K562 (cell line): ENCODE data around the gene PDZK1IP1. TPM values are rescaled to one million over a fixed set of nuclear protein-coding genes. Genes with fewer than 3 reads are reported as not detected.

ENCODE experiments used
- CBX1 ChIP-seq: sonication (generic); IDR thresholded peaks from 2 replicates; pipeline ENCODE4 v1.6.1; 2016; ENCODE audit warnings: antibody characterized with exemption, low read depth, mild to moderate bottlenecking
- JUND ChIP-seq, 2 experiments: IDR thresholded peaks; 2 replicates in 1 of 2; 3 replicates in 1 of 2; pipeline ENCODE4 v1.6.1; 2011; ENCODE audit warnings: borderline replicate concordance in 2 of 2, low read depth in 2 of 2, low read length in 2 of 2, improper control_type of control experiment in 1 of 2, missing biosample characterization in 1 of 2, missing genetic modification characterization in 1 of 2, missing genetic modification reagents in 1 of 2
- POLR2AphosphoS5 ChIP-seq: IDR thresholded peaks from 2 replicates; pipeline ENCODE4 v1.6.1; 2011; ENCODE audit warnings: mild to moderate bottlenecking, low read depth, low read length, moderate library complexity; ENCODE audit not compliant: control insufficient read depth, insufficient read depth
- ZBTB11 ChIP-seq, 3 experiments: fragments of 200-800 bp in 1 of 3; fragments of 250-450 bp in 1 of 3; fragments of 450-650 bp in 1 of 3; sonication (Bioruptor Pico) in 1 of 3; sonication (Bioruptor generic) in 1 of 3; formaldehyde crosslinking in 1 of 3; IDR thresholded peaks; 2 replicates each; pipeline versions ENCODE4 v1.6.1 to v1.8.0; 2016 to 2022; ENCODE audit warnings: mild to moderate bottlenecking in 2 of 3, missing genetic modification characterization in 2 of 3, missing compliant biosample characterization in 1 of 3, moderate library complexity in 1 of 3
- ZKSCAN8 ChIP-seq: fragments of 200-800 bp; sonication (Bioruptor generic); IDR thresholded peaks from 2 replicates; pipeline ENCODE4 v1.6.1; 2016; ENCODE audit warnings: missing genetic modification characterization, missing compliant biosample characterization
- polyA plus RNA-seq, 8 experiments: library from polyadenylated mRNA; depleted of rRNA in 4 of 8; stranded (reverse) in 5 of 8; unstranded in 3 of 8; fragments of >200 nt; fragmentation: Nextera tagmentation in 2 of 8; fragmentation: Illumina TruSeq in 1 of 8; extraction: Ambion mirVana in 2 of 8; extraction: Trizol in 1 of 8; gene quantifications; 2 replicates each; pipeline versions ENCODE4 v1.2.1 to v1.2.3, GENCODE V29; 2011 to 2014; ENCODE audit warnings: inconsistent platforms in 1 of 8, missing spikeins in 1 of 8
- total RNA-seq, 7 experiments: library from RNA; depleted of rRNA in 6 of 7; stranded (reverse); fragments of >200 nt in 6 of 7; fragmentation: Illumina TruSeq in 2 of 7; extraction: Trizol in 2 of 7; gene quantifications; 2 replicates each; pipeline versions ENCODE4 v1.2.1 to v1.2.3, GENCODE V29; 2011 to 2021; ENCODE audit warnings: low replicate concordance in 1 of 7
- TF ChIP-seq, protein P1 (sequence below): fragments of 250-450 bp; sonication (Bioruptor Pico); IDR thresholded peaks from 2 replicates; pipeline ENCODE4 v1.4.0; 2020

PDZK1IP1 gene
- total and polyA plus RNA-seq, 9 of the 15 experiments (the other 6 are each of a cell fraction or from before 2014, with no cell fraction given): 0.17 to 0.68 (median 0.53) TPM; not detected in 2

- TF ChIP-seq, protein P1, sequence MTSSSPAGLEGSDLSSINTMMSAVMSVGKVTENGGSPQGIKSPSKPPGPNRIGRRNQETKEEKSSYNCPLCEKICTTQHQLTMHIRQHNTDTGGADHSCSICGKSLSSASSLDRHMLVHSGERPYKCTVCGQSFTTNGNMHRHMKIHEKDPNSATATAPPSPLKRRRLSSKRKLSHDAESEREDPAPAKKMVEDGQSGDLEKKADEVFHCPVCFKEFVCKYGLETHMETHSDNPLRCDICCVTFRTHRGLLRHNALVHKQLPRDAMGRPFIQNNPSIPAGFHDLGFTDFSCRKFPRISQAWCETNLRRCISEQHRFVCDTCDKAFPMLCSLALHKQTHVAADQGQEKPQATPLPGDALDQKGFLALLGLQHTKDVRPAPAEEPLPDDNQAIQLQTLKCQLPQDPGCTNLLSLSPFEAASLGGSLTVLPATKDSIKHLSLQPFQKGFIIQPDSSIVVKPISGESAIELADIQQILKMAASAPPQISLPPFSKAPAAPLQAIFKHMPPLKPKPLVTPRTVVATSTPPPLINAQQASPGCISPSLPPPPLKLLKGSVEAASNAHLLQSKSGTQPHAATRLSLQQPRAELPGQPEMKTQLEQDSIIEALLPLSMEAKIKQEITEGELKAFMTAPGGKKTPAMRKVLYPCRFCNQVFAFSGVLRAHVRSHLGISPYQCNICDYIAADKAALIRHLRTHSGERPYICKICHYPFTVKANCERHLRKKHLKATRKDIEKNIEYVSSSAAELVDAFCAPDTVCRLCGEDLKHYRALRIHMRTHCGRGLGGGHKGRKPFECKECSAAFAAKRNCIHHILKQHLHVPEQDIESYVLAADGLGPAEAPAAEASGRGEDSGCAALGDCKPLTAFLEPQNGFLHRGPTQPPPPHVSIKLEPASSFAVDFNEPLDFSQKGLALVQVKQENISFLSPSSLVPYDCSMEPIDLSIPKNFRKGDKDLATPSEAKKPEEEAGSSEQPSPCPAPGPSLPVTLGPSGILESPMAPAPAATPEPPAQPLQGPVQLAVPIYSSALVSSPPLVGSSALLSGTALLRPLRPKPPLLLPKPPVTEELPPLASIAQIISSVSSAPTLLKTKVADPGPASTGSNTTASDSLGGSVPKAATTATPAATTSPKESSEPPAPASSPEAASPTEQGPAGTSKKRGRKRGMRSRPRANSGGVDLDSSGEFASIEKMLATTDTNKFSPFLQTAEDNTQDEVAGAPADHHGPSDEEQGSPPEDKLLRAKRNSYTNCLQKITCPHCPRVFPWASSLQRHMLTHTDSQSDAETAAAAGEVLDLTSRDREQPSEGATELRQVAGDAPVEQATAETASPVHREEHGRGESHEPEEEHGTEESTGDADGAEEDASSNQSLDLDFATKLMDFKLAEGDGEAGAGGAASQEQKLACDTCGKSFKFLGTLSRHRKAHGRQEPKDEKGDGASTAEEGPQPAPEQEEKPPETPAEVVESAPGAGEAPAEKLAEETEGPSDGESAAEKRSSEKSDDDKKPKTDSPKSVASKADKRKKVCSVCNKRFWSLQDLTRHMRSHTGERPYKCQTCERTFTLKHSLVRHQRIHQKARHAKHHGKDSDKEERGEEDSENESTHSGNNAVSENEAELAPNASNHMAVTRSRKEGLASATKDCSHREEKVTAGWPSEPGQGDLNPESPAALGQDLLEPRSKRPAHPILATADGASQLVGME: no peak
- peak; percentile 96 for TF ChIP-seq POLR2AphosphoS5
- peak; percentile 92 for TF ChIP-seq JUND (IDR thresholded peaks at IDR 0.05; ENCODE audit: borderline replicate concordance, low read depth, low read length)
- peak; percentile 55; the same call in 1 of the 3 replicates for TF ChIP-seq JUND (tag; IDR thresholded peaks at IDR 0.05; ENCODE audit: borderline replicate concordance, low read depth, low read length)
- TF ChIP-seq ZBTB11 (CRISPR knock-in tag; IDR thresholded peaks at IDR 0.05): peak in 1 of 3 experiments; percentile 89; a peak in 2 of 6 replicates
- TF ChIP-seq ZKSCAN8: peak; percentile 76; the same call in 1 of the 2 replicates
- peak; percentile 56; the same call in 1 of the 2 replicates for TF ChIP-seq CBX1
Observed at GRCh38 chr1:47232187-47232874, 42.5 kb upstream of the PDZK1IP1 start, which contains the start of gene TAL1 (continued).
